DND-41 (cell line): ENCODE data around the gene AOPEP.

Source experiments
- CTCF ChIP-seq: IDR thresholded peaks from 2 replicates; pipeline ENCODE4 v1.5.1; 2012; ENCODE audit warnings: borderline replicate concordance, low read length, moderate library complexity, mild to moderate bottlenecking; ENCODE audit not compliant: poor library complexity, severe bottlenecking; ENCODE audit errors: extremely low read depth
- EZH2 ChIP-seq: IDR thresholded peaks from 3 replicates; pipeline ENCODE4 v1.6.1; 2012; ENCODE audit warnings: borderline replicate concordance, low read depth, mild to moderate bottlenecking, moderate library complexity, low read length, inconsistent platforms; ENCODE audit not compliant: severe bottlenecking

- no peak for TF ChIP-seq EZH2
- no peak for TF ChIP-seq CTCF
Measured at GRCh38 chr9:94874316-94874715, 147.8 kb downstream of the AOPEP start.
